Stimulated activated CD8-positive, alpha-beta memory T cell treated with anti-CD3 and anti-CD28 coated beads, Interleukin-15, amount 100 ng/mL, for 1 hour (primary cell): ENCODE data around the gene WIPF1.

Experiments used
- DNase-seq: peaks from one replicate; pipeline ENCODE4 v3.0.0-alpha.2; 2020; ENCODE audit warnings: low read depth

WIPF1 gene

DNA sequence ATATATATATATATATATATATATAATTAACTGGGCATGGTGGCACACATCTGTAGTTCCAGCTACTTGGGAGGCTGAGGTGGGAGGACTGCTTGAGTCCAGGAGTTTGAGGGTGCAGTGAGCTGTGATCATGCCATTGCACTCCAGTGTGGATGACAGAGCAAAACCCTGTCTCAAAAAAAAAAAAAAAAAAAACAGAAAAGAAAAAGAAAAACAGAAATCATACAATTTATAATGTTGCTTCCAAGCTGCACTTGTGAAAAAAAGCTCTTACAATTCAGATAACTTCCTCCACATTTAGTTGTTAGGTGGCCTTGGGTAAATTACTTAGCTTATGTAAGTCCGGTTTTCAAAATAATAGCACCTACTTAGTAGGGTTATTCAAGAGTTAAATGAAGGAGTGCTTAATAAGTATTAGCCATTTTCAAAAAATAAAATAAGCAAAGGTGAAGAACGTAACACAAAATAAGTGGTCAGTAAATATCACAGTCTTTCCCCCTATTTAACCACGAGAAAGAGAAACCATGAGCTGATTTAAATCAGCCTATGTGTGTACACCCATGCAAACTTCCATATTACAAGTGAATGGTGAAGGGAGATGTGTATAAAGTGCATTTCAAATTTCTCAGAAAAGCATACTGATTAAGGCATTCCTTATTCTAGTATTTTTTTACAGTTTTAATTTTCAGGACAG is 2.3 kb downstream of the WIPF1 start:
- DNase-seq = no peak

DNA sequence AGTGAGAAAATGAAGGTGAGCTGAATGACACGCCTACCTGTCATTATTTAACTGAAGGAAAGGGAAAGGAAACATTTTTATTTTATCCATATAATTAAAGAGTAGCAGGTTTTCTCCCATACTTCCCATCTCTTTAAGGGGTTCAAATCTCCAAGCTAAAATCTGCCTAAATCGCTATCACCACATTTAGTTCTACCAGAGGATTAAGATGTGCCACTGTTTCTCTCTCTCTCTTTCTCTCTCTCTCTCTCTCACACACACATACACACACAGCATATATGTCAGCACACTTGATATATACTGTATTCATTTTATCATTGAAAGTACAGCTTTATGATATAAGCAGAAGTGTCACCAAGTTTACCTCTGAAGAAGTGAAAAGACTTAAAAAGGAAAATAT is 3.1 kb downstream of the WIPF1 start:
- no peak for DNase-seq

DNA sequence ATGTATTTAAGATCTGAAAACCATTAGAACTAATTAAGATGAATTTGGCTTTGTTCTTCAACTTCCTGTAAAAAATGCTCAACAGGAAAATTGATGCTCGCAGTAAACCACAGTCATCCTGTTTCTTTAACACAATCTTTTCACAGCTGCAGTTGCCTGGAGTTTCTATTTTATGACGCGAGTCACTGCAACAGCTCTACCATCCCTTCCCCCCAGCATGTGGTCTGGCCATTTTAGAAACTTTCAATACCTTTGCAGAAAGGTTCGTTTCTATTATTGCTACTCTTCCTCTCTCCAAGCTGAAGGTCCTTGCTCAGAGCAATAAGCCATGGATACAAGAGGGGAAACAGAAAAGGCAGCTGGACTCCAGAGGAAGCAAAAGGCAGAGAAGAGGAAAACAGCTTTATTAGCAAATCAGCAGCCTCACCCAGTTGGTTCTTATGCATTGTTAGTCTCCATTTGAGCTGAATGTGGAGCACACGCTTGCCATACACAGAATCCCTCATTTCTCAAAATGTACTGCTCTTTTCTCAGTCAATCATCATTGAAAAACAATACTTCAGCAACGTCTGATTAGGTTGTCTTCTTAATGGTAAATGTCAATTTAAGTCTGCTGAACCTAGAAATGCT is 3.9 kb downstream of the WIPF1 start:
- DNase-seq = peak; percentile 35

DNA sequence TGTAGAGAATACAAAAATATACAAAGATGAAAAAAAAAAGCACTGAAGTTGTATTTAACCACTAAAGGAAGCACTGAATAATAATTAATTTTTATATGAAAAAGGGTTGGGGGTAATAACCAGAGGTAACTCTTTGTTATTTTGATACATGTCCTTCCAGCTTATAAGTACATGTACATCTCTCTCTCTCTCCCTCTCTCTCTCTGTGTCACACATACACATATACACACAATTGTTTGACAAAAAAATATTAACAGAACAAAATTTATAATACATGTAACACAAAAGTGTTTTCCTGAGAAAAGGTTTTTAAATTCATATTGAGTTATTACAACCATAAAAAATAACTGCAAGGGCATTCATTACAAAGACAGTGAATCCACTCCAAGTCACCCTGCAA is 4.6 kb downstream of the WIPF1 start:
- no peak for DNase-seq

DNA sequence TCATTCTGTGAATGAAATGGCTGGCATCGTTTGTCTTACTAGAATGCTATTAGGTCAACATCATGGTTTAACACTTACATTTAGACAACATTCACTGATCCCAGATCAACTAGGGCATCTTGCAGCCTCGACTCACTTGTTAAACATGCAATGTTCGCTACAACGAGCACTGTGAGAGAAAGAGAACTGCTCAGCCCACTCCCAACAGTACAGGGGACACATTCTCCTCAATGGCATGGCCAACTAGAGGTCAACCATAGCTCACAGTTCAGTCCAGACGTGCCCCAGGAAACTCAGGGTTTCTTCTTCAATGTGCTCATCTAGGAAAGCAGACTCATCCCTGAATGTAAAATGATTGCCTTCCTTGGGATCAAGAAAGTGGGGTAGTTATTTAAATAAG is 5.9 kb downstream of the WIPF1 start:
- DNase-seq = no peak

DNA sequence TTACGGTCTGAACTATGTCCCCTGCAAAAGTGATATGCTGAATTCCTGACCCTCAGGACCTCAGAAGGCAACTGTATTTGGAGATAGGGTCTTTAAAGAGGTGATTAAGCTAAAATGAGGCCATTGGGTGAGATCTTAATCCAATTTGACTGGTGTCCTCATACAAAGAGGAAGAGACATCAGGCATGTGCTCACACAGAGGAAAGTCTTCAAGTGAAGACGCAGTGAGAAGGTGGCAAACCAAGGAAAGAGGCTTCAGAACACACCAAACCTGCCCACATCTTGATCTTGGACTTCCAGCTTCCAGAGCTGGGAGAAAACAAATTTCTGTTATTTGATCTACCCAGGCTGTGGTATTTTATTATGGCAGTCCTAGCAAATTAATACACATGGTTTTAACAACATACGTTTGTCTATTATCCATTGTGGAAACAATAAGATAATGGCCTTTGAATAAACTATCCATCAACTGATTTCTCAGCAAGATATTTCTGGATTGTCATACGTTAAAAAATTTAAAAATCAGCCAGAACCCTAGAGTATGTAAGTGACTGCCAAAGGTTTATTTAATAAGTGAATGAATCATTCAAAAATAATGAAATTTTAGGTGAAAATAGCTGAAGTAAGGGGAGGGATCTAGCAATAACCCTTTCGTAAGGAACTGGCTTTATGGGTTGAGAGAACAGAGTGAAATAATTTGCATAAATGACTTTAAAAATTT is 6.5 kb downstream of the WIPF1 start:
- DNase-seq = no peak

DNA sequence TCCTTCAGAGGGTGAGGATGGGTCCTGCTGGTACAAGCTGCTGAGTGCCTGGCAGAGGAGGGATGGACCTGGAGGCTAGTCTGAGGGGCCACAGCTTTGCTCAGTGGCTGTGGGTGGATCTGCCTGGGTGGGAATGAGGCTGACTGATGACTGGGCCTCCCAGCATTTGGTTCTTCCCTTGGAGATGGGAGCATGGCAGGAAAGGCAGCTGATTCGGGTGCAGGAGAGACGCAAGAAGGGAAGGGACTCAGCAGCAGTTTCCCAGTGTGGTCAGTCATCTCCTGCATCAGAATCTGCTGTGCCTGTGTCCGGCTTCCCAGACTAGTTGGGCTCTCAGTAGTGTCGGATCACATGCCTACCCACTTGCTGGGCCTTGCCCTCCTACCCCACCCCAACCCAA is 7.3 kb downstream of the WIPF1 start:
- no peak for DNase-seq

DNA sequence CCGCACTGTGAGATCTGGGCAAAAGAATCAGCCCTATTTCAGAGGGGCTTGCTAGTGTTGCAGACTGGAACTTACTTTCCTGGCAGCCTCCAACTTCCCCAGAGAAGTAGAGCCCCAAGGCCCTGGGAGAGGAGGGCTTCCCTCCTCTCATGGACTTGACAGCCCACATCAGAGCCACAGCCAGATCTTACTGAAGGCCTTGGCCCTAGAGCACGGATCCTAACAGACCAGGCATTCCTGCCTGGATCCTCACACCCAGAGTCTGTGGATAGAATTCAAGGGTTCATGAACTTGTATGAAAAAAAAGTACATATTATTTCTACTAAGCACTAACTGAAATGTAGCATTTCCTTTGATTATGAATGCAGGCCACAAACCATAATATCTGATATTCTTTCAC is 8.3 kb downstream of the WIPF1 start:
- DNase-seq = no peak

DNA sequence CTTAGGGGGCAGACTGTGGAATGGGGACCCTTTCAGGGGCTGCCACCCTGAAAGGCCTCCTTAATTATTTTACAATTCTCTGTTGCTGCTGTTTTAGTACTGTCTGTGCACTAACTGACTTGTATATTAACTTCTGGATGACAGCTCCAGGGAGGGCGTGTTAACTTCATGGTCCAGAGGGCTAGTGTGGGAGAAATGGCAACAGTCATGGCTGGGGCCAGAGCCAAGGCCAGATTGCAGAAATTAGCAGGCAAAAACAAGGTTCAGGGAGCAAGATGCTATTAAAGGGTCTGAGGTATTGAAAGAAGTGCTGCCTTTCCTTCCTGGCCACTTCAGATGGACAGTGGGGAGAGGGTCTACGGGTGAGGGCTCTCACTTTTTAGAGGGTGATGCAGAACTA is 9.1 kb downstream of the WIPF1 start:
- DNase-seq = no peak

DNA sequence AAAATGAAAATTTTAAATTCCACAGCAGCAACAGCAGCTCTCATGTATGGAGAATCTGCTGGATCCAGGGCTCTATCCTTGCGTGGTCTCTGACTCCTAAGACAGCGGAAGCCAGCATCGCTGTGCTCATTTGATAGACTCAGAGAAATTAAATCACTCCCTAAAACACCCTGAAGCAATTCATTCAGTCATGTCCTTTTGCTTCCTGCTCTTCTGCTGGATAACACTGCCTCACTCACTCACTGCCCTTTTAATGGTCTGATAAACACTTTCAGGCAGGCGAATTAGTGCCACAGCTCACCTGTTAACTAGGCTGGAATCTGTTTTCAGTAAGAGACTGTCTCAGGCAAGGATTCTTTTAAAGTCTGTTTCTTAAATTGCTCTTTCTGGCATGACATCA is 10.0 kb downstream of the WIPF1 start:
- DNase-seq = no peak

DNA sequence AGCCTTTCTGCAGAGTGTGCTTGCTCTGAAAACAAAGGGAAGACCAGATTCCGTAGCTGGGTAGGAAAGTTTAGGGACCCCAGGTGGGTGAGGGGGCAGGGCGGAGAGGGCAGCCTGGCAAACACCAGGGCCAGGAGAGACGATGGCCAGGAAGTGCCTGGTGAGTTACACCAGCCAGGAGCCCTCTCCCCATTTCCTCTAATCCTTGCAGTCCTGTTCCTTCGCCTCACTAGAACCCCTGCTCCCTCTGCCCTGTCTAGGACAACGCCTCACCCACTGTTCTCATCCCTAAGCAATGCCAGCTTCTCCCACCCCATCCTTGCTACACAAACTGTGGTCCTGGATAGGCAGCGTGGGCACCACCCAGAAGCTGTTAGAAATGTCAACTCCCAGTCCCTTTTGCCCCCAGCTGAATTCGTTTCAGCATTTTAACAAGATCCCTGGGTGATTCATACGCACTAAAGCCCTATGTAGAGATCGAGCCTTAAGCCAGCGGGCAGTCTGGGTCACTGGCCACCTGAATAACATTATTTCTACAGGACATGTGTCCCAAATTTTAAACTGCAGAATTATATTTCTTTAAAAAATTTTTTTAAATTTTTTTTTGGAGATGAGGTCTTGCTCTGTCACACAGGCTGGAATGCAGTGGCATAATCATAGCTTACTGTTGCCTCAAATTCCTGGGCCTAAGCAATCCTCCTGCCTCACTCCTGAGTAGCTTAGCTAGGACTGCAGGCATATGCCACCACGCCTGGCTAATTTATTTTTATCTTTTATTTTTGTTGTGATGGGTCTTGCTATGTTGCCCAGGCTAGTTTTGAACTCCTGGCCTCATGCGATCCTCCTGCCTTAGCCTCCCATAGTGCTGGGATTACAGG is 10.9 kb downstream of the WIPF1 start:
- no peak for DNase-seq

DNA sequence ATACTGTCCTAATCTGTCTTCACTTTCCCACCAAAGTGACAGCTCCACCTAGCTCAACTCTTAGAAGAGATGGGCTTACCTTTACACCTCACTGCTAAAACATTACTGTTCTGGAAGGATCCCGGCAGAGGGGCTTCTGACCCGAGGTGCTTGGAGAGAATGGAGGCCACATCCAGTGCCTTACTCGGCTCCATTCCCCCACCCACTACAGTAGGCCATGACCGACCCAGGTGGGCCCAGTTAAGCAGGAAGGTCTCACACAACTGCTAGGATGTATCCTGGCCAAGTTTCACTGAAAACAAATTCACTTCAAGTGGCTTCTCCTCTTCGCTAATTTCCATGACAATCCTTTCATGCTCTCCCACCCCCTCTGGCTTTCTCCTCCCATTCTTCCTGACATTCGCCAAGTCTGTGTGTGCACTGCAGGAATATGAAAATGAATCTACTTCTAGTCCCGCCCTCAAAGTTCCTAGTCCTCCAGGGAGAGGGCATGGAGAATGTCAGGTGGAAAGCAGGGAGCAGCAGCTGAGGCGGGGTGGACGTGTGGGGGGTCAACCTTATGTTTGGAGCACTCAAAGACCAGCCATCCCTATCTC is 11.8 kb downstream of the WIPF1 start:
- no peak for DNase-seq

DNA sequence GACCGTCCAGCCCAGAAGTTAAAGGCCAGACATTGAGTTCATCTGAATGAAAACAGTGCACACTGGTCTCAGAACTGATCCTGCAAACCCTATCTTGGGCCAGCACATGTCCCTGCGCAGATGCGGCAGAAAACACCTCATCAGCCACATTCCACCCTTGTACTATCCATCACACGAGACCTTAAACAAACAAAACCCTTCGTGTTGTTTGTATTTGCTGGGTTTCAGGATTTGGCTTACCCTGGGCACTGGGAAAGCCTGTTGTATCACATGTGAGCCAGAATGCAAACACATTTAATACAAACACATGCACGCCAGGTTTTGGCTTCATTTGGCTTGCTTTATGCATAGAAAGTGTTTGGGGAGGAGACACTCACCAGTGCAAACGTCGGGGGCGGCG is 12.5 kb downstream of the WIPF1 start:
- no peak for DNase-seq

DNA sequence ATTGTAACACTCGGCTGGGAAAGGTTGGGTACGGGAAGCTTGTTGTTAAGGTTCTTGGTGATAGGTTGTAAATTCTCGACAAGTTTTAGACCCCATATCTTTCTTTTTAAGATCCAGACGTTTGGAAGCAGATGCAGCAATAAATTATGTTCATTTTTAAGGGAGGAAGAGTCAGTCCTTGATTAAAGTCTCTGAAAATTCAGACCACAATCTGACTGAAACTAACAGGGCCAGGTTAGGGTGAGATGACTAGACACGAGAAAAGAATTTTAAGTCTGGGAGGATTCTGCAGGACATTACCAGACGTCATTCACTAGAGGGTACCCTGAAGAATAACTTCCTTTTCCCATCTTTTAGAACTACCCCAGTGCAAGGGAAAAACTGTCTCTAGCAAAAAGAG is 16.1 kb downstream of the WIPF1 start:
- DNase-seq = no peak

DNA sequence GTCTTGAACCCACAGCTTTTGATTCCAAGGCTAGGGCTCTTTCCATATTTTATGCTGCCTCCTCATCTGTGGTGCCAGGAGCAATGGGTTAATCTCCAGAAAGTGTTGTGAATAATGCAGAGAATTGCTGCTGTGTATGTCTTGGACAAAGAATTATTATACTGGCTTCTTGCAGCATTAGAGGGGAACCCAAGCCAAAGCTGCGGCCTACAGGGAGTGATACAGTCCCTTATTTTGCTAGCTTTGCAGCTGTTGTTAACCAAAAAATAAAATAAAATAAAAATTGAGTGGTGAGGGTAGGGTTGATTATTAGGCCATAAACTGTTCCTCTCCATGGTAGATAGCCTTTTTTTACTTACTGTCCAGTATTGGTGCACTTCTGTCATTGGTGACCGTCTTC is 16.7 kb downstream of the WIPF1 start:
- no peak for DNase-seq

DNA sequence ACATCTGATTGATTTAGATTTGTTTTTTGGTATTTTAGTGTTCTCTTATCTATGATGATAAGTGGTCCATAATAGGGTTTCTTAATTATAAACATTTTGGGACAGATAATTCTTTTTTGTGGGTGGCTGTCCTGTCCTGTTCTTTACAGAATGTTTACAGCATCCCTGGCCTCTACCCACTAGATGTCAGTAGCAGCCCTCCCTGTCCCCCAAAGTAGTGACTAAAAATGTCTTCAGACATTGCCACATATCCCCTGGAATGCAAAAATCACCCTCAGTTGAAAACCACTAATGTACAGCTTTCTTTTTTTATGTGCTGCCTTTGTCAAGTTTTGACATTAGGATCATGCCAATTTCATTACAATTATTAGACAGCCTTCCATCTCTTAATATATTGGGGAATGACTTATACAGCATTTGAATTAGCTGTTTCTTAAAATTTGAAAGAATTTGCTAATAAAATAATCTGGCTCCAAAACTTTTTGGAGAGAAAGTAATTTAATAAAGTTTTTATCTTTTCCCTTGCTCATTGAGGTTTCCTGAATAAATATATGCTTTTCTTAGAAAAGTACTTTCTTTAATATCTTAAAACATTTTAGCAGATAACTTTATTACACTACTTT is 19.5 kb downstream of the WIPF1 start:
- DNase-seq = peak; percentile 22

DNA sequence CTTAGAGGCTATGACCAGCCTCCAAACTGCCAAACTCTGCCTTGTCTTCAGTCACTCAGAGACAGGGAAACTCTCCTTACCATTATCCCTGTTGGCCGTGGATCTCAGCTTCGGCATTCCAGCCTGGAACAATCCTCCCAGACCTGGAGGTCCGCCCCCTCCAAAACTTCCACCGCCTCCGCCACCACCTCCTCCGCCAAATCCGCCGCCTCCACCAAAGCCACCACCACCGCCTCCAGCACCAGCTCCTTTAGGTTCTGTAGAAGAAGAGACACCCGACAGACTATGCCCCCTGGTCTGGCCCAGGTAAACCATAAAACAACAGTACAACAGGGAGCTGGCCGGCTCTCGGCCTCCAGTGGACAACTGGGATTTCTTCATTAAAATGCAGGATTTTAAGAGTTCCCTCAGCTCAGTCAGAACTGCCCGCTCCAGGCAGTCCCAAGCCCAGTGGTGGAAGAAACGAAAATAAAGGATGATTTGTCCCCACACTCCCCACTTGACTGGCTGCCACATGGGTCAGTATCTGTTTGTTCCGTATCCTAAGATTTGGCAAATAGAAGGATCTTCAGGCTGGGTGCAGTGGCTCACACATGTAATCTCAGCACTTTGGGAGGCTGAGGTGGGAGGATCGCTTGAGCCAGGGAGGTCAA is 22.4 kb downstream of the WIPF1 start:
- DNase-seq = no peak

DNA sequence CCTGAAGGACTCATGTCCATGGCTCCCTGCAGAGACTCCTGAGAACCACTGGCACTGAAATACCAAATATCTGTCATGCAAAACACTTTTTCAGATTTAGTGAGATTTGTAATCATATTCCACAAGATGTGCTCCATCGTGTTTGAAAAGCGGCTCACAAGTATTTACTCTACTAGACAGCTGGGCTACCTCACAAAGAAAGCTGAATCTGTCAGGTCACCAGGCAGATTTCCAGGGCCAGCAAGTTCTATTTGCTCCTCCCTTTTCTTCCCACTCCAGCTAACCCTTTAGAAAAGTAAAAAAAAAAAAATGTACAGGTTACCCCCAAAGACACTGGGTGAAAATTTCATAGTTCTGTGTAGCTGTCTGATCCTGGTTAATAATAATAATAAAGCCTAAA is 22.9 kb downstream of the WIPF1 start:
- no peak for DNase-seq

DNA sequence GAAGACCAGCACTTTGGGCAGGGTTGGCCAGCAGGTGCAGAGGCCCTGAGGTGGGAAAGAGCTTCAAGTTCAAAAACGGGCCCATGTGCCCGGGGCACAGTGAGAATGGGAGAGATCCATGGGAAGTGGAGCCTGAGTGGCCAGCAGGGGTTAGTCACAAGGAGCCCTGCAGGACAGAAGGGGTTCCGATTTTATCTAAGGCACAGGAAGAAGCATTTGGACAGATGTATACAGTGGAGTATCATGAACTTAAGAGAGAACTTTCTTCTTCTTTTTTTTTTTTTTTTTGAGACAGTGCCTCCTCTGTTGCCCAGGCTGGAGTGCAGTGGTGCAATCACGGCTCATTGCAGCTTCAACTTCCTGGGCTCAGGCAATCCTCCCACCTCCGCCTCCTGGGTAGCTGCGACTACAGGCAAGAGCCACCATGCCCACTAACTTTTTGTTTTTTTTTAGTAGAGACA is 24.0 kb downstream of the WIPF1 start:
- DNase-seq = no peak

DNA sequence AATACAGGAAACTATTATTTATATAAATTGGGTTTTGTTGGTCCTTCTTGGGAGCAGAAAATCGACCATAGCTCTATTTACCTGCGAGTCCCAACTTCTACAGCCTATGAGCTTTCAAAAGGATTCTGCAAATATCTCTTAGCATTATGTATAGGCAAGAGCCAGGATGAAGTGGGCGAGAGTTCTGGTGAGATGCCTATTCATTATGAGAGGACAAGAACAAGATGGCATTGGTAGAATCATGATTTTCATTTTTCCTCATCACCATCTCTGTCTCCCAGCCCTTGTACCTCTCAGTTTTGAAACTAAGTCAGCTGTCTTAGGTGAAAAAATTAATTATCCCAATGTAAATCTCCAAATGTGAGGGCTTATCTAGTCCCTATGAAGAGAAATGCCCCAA is 25.0 kb downstream of the WIPF1 start:
- DNase-seq = no peak
